PFSK-1 (cell line): ENCODE data around the gene DCD. TPM values are rescaled to one million over a fixed set of nuclear protein-coding genes. Genes with fewer than 3 reads are reported as not detected.

Experiments used
- FOXP2 ChIP-seq: optimal IDR thresholded peaks from 2 replicates; pipeline ENCODE3; 2011; ENCODE audit warnings: borderline replicate concordance, control low read depth, inconsistent platforms; ENCODE audit not compliant: insufficient read depth; ENCODE audit errors: extremely low read length, extremely low read depth
- POLR2AphosphoS5 ChIP-seq: IDR thresholded peaks from 2 replicates; pipeline ENCODE4 v1.6.1; 2012; ENCODE audit warnings: low read depth, mild to moderate bottlenecking, control low read depth, low read length, moderate library complexity
- REST ChIP-seq, 2 experiments: IDR thresholded peaks; 2 replicates each; pipeline versions ENCODE4 v1.6.1 to v1.8.0; 2011 to 2012; ENCODE audit warnings: low read depth in 2 of 2, low read length in 2 of 2, control low read depth in 1 of 2, inconsistent platforms in 1 of 2, mild to moderate bottlenecking in 1 of 2, moderate library complexity in 1 of 2; ENCODE audit not compliant: insufficient read depth in 1 of 2
- SIN3A ChIP-seq: IDR thresholded peaks from 2 replicates; pipeline ENCODE4 v1.6.1; 2012; ENCODE audit warnings: mild to moderate bottlenecking, low read length, moderate library complexity, borderline replicate concordance; ENCODE audit not compliant: insufficient read depth
- TAF1 ChIP-seq: IDR thresholded peaks from 2 replicates; pipeline ENCODE4 v1.6.1; 2012; ENCODE audit warnings: low read length, control low read depth, borderline replicate concordance; ENCODE audit not compliant: insufficient read depth
- polyA plus RNA-seq: library from polyadenylated mRNA; unstranded; fragments of >200 nt; gene quantifications from one replicate; pipeline ENCODE4 v1.2.1, GENCODE V29; 2012; ENCODE audit warnings: low read depth, missing spikeins; ENCODE audit not compliant: insufficient read length

Gene DCD
- not detected for polyA plus RNA-seq

DNA sequence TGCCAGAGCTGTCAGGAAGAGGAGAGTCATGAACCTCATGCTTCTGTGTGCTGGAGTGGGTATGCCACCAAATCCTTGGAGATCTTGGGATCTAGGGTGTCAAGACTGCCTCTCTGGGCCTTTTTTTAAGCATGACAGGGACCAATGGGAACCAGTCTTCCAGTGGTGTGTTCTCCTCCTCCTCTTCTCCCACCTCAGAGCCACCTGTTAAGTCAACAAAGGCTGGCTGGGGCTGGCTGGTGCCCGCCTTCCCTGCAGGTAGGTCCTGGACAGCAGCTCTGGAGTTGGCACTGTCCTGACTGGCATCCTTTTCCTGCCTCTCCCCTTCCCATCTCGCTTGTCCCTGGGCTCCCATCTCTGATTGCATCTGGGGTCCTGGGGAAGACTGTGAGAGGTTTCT lies at the start of gene DCD:
DCD (minus strand) TSS at position 101 of the 400 bp plus-strand sequence; CDS start at position 39, 62 bp downstream.
- no peak for TF ChIP-seq POLR2AphosphoS5

DNA sequence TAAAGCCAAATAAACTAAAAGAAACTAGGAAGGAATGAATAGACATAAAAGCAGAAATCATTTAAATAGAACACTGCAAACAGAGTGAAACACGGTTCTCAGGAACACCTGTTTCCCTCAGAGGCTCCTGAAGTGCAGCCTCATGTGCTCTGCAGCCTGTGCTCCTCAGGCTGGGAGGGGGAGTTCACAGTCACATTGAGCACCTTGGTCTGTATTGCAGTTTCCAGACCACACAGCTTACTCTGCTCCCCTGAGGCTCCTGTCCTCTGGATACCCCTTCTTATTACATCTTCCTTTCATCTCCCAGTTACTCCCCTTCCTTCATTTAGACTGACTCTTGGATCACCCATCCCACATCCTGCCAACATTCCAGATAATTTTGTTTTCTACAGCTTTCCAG lies 49.7 kb upstream of the DCD start:
- no peak for TF ChIP-seq POLR2AphosphoS5
- TF ChIP-seq TAF1: no peak
- TF ChIP-seq SIN3A: no peak
- no peak for TF ChIP-seq FOXP2
- no peak for TF ChIP-seq REST (IDR thresholded peaks at IDR 0.05; ENCODE audit: insufficient read depth in 1 of 2, low read depth in 2 of 2, low read length in 2 of 2)

GRCh38 chr12:54692353-54692752 lies 44.2 kb upstream of the DCD start:
- no peak for TF ChIP-seq FOXP2
- TF ChIP-seq POLR2AphosphoS5: no peak
- TF ChIP-seq REST (IDR thresholded peaks at IDR 0.05; ENCODE audit: insufficient read depth in 1 of 2, low read depth in 2 of 2, low read length in 2 of 2): no peak

DNA sequence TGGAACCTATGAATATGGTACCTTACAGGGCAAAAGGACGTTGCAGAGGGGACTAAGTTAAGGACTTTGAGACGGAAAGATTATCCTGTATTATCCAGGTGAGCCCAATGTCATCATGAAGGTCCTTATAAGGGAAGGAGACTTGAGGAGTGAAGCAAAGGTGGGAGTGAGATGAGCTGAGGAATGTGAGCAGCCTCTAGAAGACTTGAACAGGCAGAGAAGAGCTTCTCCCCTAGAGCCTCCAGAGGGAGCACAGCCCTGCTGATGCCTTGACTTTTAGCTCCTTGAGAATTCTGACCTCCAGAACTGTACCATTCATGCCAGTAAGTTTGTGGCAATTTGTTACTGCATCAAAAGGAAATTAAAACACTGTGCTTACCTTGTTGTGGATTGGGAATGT lies 41.8 kb upstream of the DCD start:
- no peak for TF ChIP-seq TAF1
- no peak for TF ChIP-seq FOXP2

DNA sequence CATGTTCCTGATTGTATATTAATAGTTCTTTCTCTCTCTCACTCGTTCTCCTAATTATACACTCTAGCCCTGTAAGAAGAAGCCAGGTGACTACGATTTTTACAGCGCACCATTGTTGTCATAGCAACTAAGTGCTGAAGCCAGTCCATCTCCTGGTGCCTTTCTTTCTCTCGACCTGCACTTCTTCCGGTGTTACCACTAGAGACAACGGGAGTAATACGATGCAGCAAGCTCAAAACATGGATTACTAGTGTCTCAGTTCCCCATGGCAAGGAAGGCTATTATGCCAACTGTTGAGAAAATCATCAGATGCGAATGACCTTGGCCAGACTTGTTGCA lies 40.8 kb upstream of the DCD start:
- no peak for TF ChIP-seq SIN3A
- TF ChIP-seq FOXP2: no peak
- no peak for TF ChIP-seq TAF1
- no peak for TF ChIP-seq REST (IDR thresholded peaks at IDR 0.05; ENCODE audit: insufficient read depth in 1 of 2, low read depth in 2 of 2, low read length in 2 of 2)
- no peak for TF ChIP-seq POLR2AphosphoS5

DNA sequence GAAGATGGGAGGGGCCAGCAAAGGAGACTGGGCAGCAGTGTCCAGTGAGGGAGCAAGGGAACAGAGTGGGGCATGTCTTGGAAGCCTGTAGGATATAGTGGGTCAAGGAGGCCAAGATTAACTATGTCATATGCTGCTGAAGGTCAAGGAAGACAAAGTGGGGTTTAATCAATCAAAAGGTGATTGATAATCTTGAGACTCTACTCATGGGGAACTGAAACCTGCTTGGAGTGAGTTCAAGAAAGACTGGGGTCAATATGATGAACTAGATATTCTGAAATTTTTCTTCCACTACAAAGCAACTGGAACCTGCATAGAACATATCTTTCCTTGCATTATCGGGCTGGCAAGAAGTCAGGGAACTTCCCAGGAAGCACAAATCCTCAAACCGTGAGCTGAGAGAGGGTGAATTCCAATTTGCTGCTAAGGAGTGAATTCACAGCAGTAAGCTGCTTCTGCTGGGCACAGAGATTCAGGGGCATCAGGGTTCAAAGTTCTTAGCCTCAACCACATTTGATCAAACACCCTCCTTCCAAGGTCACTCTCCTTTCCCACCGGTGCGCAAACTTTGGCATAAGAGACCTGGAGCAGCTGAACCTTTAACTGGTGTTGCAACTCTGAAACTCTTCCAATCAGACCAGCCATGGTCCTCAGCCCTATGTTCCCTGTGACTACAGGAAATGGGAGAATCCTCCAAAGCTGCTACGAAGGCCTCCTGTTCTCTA lies 40.3 kb upstream of the DCD start:
- TF ChIP-seq SIN3A: no peak
- TF ChIP-seq REST (IDR thresholded peaks at IDR 0.05; ENCODE audit: insufficient read depth in 1 of 2, low read depth in 2 of 2, low read length in 2 of 2): no peak
- TF ChIP-seq TAF1: no peak
- no peak for TF ChIP-seq POLR2AphosphoS5
- TF ChIP-seq FOXP2: no peak
